Activated T-cell treated with anti-CD3 and anti-CD28 coated beads, Interleukin-2, amount 50 U/mL, for 48 hours (primary cell): ENCODE measurements around the gene TMX4.
"Not testable (repeated sequence)": the region's sequence is repeated elsewhere in the genome, so short reads cannot be mapped to it uniquely, and the experiment has no call there.

Source experiments
- DNase-seq, 2 experiments: peaks; one replicate each; pipeline ENCODE4 v3.0.0-alpha.2; 2020

TMX4 gene

DNA sequence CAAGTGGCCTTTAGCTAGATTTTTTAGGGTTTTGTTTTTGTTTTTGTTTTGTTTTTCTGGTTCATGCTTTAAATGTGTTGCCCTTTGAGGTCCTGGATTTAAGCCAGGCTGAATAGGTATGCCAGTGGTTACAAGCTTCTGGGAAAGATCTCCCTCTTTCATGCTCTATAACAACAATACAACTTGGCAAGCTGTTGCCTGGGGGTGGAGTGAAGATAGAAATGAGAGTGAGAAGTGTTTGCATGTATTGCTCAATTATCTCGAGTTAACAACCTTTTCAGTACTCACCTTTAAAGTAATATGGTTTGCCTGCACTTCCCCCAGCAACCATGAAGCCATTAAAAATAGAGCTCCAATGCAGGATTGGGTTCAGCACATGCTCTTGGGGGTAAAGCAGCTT is 60.1 kb downstream of the TMX4 start:
- DNase-seq = no peak

DNA sequence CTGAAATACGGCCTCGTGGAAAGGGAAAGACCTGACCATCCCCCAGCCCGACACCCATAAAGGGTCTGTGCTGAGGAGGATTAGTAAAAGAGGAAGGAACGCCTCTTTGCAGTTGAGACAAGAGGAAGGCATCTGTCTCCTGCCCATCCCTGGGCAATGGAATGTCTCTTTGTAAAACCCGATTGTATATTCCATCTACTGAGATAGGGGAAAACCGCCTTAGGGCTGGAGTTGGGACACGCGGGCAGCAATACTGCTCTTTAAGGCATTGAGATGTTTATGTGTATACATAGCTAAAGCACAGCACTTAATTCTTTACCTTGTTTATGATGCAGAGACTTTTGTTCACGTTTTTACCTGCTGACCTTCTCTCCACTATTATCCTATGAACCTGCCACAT is 63.0 kb downstream of the TMX4 start:
- not testable (repeated sequence) for DNase-seq

DNA sequence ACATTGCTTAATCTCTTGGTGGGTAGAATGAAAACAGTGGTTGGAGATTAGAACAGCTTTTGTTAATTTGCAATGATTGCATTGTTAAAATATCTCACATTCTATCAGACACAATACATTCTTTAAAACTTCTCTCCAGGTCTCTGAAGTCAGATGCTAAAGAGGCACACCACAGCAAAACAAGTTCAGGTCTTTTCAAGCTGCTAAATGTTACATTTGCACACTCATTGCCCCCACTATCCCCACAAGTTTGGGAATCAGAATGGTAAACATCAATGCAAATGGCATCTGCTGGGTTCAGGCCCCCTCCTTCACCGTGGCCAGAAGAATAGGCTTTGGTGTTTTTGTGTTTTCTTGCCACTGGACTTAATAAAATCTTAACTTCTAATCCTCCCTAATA is 69.2 kb downstream of the TMX4 start:
- DNase-seq = no peak

DNA sequence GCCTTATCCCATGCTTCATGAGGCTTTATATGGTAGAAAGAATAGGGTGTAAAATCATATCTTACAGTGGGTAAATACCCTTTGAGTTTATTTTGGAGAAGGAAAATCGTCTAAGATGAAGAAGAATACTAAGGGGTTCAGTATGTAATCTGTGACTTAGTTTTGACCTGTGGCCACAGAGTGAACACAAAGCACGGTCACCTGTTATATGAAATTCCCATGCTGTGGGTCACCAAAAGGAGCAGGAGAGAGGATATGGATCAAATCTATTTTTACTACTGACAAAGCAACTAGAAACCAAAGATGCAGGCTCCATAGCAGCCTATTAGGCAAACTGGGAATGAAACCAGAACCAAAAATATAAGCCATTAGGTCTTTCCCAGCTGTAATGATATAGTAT is 75.7 kb downstream of the TMX4 start:
- DNase-seq = no peak

DNA sequence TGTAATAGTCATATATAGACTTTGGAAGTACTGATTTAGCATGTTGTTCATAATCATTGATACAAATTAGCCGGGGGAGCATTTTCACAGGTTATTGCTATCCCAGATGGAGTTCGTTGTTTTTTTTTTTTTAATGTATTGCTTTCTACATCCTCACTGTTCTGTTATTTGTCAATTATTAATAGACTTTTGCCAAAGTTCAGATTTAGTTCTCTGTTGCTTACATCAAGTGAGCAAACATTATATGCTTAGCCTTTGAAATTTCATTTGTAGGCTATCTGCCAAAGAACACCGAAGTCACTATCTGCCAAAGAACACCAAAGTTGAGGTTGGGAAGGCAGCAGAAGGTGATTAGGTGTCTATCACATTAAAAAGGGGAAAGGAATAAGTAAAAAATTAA is 79.2 kb downstream of the TMX4 start, which contains the start of gene HAO1:
Gene HAO1 (minus strand): TSS at position 118 of the 400 bp plus-strand sequence. CDS start 36 bp downstream, at position 82.
- DNase-seq = no peak

DNA sequence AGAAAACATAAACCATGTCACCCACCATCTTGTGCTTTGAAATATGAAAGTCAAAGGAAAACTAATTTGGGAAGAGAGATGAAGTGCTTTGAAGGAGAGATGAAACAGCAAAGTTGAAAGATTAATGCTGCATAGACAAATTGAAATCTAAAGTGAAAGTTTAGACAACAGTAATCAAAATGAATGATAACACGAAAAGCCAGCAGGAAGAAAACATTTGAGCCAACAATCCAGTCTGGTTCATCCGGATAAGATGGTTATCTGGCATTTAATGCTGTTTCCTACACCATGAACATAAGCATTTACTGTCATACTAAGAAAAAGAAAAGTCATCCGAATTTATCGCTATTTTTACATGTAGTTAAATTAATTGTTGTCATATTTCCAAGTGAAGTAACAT is 79.9 kb downstream of the TMX4 start:
- no peak for DNase-seq

DNA sequence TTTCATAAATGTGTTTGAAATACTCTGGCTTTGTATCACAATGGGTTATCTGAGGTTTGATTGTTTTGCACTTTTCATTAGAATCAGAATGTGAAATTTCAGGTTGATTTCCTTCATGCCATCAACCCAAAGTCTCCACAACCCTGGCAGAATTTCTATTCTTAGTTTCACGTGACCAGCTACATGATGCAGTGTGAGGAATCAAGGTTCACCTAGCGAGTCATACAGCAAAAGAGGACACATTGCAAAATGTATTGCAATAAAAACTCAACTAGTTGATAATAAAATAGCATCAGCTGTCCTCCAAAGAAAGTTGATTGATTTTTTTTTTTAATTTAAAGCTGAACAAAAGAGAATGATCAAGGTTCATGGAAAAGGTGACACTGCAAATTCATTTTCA is 81.5 kb downstream of the TMX4 start:
- no peak for DNase-seq

DNA sequence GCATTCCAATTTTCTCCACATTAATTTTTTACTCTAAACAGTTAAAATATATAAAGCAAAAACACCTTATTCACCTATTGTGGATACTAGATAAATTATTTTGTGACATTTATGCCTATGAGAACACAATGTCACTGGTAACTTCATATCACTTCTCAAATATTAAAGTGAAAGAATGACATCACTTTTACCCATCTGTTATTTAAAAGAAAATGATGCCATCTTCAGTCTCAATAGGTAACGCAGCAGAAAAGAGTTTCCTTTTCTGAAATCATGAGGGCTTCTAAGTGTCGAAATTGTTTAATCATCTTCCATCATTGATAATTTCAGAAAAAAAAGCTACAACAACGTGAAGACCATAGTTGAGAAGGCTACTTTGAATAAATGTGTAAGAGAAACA is 82.2 kb downstream of the TMX4 start:
- DNase-seq = no peak

DNA sequence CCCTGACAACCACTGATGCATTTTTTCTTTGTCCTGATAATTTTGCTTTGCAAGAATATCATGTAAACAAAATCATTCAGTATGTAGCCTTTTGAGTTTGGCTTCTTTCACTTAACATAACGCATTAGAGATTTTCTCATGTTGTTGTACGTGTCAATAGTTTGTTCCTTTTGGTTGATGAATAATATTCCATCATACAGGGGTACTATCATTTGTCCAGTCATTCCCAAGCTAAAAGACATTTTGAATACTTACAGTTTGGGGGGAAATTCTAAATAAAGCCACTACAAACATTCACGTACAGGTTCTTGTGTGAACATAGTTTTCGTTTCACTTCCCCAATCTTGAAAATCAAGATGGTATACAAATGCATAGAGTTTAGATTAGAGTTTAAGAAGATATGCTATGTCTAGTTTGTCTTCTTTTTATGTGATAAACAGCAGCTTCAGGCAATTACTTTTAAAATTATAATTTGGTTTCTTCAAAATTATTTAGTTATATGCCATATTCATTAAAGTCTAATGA is 84.5 kb downstream of the TMX4 start:
- no peak for DNase-seq

DNA sequence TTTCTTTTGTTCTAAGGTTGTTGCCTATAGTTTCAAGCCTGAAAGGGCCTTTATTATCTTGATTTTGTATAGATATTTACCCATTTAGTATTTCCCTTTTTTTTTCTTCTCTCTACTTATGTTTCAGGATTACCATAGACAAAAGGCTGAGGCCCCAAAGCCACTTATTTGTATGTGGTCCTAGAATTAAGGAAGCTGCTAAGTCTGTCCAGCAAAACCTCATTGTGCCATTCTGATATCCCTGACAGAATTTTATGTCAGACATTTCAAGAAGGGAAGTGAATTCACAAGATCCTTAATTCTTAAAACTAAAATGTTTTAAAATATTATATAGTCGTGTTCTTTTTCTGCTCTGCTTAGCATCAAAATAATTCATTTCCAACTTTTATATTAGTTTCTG is 86.2 kb downstream of the TMX4 start:
- no peak for DNase-seq

DNA sequence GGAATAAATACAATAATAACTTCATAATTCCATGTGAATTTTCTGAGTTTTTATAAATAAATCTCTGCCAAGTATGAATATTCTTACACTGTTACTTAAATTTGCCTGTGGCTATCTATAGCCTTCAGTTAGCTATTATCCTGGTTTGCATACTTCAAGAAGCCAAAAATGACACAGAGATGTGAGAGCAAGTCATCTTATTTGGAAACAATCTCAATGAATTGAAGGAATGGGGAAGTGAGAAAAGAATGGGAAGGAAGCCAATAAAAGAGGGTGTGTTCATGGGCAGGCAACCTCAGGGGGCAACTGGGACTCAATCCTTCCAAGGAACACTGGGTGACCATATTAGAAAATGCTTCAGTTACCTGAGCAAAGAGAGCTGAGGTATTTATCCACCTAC is 89.2 kb downstream of the TMX4 start:
- no peak for DNase-seq
